ENCODE results near the gene TASL.
"Not testable (repeated sequence)": the region's sequence is repeated elsewhere in the genome, so short reads cannot be mapped to it uniquely, and the experiment has no call there.

Gene TASL

GRCh38 chrX:30577362-30577991 lies at the start of gene TASL:
Gene TASL, minus strand, starts transcription at chrX:30577766. Its CDS starts 17,411 bp downstream, at chrX:30560355.
- peak; percentile 26 for DNase-seq

- no peak for DNase-seq
These were observed 48.8 kb upstream of the TASL start for GRCh38 chrX:30626402-30626801.

DNA sequence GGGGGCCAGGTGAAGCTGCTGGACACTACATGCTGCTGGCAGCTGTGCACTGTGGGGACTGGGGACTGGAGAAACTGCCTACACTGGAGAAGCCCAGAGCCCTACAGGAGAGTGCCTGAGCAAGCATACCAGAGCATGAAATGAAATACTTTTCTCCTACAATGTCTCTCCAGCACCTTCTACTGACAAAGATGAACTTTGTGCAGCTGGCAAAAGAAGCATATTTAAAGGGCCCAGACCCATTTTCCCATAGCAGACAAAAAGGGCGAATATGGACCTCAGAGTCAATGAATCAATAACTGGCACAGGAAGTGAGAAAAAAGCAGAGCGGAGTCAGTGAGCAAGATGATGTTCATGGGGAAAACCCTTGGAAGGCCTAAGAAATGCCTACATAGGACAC lies 44.8 kb upstream of the TASL start:
- no peak for DNase-seq

- no peak for DNase-seq
These were observed 43.5 kb upstream of the TASL start for GRCh38 chrX:30620980-30621618.

DNA sequence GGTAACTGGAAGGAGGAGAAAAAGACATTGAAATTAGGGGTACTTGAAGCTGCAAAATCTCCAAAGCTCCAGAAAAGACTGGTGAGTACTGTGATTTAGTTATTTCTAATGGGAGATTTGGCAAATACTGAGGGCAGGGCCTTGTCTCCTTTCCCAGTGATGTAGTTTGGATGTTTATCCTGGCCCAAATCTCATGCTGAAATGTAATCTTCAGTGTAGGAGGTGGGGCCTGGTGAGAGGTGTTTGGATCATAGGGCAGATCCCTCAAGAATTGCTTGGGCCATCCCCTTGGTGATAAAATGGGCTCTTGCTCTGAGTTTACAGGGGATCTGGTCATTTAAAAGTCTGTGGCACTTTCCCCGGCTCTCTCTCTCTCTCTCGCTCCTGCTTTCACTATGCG lies 42.6 kb upstream of the TASL start:
- DNase-seq, result no peak

GRCh38 chrX:30618160-30618765 lies 40.7 kb upstream of the TASL start:
- no peak for DNase-seq

DNA sequence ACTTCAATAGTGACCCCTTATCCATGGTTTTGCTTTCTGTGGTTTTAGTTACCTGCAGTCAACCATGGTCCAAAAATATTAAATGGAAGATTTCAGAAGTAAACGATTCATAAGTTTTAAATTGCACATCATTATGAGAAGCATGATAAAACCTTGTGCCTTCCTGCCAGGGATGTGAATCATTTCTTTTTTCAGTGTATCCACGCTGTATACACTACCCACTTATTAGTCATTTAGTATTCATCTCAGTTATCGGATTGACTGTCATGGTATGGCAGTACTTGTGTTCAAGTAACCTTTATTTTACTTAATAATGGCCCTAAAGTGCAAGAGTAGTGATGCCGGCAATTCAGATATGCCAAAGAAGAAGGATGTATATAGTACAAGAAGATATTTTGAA lies 37.7 kb upstream of the TASL start:
- DNase-seq, result no peak

DNA sequence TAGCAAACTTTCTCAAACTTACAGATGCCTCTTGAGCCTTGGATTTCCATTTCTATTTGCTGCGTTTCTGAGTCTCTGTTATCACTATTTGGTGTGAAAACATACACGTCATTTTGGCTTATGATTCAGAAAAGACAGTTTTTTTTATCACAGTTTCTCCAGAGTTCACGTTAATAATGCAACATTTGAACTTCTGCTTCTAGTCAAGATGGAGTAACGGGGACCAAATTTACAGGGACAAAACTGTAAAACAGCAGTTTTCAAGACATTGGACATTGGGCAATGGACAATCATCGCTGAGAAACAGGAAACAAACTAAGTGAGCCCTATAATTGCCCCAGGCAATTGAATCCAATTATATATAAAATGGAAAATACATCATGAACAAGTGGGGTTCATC lies 36.2 kb upstream of the TASL start:
- no peak for DNase-seq

DNA sequence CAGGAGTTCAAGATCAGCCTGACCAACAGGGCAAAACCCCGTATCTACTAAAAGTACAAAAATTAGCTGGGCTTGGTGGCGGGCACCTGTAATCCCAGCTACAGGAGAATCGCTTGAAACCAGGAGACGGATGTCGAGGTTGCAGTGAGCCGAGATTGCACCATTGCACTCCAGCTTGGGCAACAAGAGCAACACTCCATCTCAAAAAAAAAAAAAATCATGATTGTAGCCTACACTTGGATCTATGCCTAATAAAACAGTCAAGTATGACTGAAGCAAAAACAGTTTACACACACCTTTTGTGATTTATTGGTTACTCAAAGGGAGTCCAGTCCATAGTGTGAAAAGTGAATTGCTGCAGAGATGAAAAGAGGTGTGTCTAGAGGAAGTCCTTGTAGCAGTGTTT lies 34.7 kb upstream of the TASL start:
- no peak for DNase-seq

GRCh38 chrX:30610026-30610425 lies 32.5 kb upstream of the TASL start:
- no peak for DNase-seq

DNA sequence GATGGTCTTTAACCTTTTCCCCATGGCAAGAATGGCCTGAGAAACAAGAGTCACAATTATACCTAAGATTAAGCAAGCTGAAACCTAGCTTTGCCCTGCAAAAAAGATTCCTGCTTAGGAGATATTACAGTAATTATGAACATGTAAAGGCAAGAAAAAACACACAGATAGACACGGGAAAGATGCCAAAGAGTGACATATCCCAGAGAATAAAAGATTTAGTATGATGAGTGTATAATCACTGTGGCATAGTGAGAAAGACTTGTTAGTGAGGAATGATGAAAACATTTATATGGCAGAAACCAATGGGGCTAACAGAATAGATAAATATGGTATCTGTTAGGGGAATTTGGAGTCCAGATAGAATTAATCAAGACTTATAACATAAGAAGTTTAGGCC lies 29.6 kb upstream of the TASL start:
- DNase-seq, result no peak

DNA sequence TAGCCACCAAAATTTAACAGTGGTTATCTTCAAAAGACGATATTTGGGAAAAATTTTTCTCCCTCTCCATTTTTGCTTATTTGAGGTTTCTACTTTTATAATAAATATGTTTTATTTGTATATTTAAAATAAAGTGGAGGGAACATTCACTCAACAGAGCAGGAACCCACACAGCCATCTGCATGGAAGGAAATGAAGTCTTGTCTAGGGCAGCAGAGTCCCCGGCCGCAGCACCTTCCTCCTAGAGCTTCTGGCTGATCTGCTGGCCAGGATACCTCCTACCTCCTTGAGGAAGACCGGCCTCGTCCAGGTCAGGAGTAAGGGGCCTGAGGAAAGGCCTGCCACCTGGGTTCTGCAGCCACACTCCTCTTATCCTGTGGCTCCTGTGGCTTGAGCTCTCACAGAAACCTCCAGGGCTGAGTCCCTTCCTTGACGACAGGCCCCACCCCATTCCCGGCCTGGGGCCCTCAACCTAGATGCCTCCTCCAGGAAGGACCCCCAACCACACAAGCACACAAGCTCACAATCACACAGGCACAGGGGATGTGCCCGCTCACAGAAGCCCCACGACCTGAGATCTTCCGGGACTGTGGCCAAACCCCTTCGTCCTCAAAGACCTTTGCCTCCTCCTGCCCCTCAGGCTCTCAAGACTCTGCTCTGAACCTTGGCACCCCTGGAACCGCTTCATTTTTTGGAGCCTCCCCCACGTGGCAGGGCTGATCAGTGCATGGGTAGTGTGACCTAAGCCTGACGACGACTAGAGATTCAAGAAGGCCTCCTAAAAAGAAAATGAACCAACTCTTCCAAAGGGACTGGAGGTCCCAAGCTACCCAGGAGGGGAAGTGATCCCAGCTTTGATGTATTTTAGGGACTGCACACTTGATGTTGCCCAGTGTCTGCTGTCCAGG lies 23.0 kb upstream of the TASL start:
- not testable (repeated sequence) for DNase-seq

- DNase-seq, result no peak
These were observed 19.8 kb upstream of the TASL start for GRCh38 chrX:30597216-30598012.

DNA sequence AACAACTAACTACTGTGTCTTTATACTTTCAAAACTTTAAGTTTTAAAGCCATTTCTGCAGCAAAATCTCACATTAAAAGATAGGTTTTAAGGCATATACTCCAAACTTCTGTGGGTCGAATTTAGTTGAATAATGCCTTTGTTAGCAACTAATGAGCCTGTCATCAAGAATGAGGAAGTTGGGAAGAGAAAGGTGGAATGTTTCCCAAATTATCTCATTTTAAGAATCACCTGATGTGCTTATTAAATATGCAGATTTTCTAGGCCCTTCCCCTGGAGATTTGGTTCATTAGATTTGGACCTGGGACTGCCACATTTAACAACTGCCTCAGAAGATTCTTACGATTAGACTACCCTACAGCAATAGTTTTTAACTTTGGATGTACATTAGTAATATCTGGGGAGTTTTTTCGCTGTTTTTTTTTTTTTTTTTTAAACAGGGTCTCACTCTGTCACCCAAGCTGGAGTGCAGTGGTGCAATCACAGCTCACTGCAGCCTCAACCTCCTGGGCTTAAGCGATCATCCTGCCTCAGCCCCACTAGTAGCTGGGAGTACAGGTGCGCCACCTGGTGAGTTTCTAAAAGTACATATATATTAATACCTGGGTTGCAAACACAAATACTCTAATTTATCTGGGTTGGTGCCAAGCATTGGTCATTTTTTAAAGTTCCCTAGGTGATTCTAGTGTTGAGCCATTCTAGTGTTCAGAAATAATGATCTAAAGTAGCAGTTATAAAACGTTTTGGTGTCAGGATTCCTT lies 16.1 kb upstream of the TASL start:
- DNase-seq, result peak; percentile 55

DNA sequence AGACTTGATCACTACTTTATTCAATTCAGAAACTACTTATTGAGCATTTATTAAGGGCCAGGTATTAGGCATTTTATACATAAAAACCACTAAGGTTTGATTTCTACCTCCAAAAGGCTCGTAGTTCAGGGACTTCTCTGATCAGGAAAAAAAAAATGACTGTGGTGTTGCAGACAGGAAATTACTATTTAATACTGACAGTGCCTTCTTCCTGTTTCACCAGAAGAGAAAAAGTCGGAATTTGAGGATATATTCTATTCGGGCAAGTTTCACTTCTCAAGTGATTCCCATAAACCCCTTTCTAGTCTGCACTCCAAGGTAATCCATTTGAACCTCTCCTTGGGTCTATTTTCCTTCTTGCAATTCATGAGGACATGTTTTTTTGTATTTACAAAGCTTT lies 15.3 kb upstream of the TASL start:
- DNase-seq, result no peak

- no peak for DNase-seq
These were observed 12.8 kb upstream of the TASL start for GRCh38 chrX:30590368-30590767.

DNA sequence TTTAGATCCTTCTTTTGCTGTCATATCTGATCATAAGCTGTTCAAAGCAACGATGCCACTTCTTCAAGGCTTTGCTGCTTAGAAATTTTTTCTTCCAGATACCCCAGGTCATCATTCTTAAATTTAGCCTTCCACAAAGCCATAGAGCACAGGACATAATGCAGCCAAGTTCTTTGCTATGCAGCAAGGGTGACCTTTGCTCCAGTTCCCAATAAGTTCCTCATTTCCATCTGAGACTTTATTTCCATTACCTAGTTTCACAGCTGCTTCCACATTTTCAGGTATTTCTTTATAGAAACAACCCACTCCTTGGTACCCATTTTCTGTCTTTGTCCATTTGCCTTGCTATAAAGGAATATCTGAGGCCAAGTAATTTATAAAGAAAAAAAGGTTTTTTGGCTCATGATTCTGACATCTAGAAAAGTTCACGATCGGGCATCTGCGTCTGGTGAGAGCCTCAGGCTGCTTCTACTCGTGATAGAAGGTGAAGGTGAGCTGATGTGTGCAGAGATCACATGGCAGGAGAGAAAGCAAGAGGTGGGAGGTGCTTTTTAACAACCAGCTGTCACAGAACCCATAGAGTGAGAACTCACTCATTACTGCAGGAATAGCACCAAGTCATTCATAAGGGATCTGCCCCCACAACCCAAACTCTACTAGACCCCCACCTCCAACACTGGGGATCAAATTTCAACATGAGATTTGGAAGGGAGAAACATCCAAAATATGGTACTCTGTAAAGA lies 11.8 kb upstream of the TASL start:
- DNase-seq, result no peak

- DNase-seq, result no peak
These were observed 8.9 kb upstream of the TASL start for GRCh38 chrX:30586516-30586915.

- no peak for DNase-seq
These were observed 5.1 kb upstream of the TASL start for GRCh38 chrX:30582664-30583063.

DNA sequence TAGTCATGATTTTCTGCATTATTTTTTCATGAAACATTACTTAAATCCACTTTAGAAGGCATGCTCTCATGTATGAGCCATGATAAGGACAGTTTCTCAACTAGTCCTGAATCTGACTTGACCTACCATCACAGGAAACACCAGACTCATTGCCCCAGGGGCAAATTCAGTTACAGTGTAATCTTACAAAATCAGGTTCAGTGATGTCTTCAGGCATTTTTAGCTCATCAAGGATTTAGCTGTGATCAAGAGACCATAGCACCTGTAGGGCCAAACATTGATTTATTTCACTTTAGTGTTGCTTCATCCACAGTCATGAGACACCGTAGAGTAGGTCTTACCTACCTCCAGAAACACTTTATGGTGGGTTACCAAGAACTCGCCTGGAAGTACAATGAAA lies 3.1 kb upstream of the TASL start:
- no peak for DNase-seq

DNA sequence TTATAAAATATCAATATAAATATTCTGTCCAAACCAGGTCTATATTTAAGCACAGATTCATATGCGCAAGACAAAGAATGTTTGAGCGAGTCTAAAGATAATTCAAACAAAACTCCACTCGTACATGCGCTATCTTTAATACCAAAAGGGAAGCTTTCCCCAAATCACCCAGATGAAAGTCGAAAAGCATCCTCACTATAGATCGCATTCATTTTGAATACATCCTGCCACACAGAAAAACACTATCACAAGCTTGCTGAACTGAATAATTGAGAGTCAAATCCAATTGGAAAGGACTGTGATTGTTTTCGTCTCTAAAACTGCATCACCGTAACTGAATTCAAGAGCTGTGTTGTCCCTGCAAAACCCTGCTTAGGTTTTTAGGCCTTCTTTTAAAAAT lies 685 bp downstream of the TASL start:
- no peak for DNase-seq

Measured in CD4-positive, alpha-beta T cell treated with Interleukin-6 for 4 hours (primary cell).